GM19324 (cell line): ENCODE data around the gene NCR2.

Experiments
- ATAC-seq: cut with Tn5 transposase; IDR thresholded peaks from one replicate; pipeline ENCODE4 v1.9.1; 2021; ENCODE audit warnings: mild to moderate bottlenecking, moderate library complexity; ENCODE audit not compliant: unreplicated experiment, low FRiP score

Gene NCR2

GRCh38 chr6:41356825-41357224 lies 21.4 kb downstream of the NCR2 start:
- ATAC-seq, result no peak

DNA sequence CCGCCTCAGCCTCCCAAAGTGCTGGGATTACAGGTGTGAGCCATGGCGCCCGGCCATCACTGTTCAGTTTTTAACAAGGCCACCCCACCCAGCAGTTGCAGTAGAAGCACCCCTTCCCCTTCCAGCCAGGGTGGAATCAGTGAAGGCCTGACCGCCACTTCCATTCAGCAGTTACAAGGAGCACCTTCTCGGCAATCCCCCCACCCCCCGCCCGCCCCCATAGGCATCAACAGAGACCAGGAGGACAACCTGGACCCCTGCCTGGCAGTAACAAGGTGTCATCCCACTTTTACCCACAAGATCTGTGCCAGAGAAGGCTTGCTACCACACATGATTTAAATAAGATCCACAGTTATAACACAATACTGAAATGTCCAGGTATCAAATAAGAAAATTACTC lies 23.1 kb downstream of the NCR2 start:
- ATAC-seq, result no peak

DNA sequence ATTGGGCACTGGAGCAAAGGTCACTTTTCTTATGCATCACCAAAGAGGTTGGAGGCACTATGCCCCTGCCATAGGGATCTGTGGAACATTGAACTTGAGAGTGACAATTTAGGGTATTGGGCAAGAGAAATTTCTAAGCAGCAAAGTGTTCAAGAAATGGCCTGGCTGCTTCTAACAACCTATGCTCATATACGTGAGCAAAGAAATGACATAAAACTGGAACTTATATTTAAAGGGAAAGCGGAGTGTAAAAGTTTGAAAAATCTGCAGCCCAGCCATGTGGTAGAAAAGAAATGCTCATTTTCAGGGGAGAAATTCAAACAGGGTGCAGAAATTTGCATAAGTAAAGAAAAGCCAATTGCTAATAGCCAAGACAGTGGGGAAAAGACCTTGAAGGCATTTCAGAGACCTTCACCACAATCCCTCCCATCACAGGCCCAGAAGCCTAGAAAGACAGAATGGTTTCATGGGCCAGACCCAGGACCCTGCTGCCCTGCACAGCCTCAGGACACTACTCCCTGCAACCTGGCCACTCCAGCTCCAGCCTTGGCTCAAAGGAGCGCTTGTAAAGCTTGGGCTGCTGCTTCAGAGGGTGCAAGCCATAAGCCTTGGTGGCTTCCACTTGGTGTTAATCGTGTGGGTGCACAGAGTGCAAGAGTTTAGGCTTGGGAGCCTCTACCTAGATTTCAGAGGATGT lies 24.4 kb downstream of the NCR2 start:
- ATAC-seq, result no peak

DNA sequence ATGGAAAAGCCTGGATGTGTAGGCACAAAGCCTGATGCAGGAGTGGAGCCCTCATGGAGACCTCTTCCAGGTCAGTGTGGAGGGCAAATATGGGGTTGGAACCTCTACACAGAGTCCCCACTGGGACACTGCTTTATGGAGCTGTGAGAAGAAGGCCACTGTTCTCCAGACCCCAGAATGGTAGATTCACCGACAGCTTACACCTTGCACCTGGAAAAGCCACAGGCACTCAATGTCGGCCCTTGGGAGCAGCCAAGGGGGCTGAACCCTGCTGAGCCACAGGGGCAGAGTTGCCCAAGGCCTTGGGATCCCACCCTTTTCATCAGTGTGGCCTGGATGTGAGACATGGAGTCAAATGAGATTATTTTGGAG lies 24.9 kb downstream of the NCR2 start:
- no peak for ATAC-seq

- no peak for ATAC-seq
Measured at GRCh38 chr6:41366150-41366549, 30.7 kb downstream of the NCR2 start.

GRCh38 chr6:41367061-41367460 lies 31.7 kb downstream of the NCR2 start:
- ATAC-seq, result no peak

- no peak for ATAC-seq
Measured at GRCh38 chr6:41367700-41368099, 32.3 kb downstream of the NCR2 start.

DNA sequence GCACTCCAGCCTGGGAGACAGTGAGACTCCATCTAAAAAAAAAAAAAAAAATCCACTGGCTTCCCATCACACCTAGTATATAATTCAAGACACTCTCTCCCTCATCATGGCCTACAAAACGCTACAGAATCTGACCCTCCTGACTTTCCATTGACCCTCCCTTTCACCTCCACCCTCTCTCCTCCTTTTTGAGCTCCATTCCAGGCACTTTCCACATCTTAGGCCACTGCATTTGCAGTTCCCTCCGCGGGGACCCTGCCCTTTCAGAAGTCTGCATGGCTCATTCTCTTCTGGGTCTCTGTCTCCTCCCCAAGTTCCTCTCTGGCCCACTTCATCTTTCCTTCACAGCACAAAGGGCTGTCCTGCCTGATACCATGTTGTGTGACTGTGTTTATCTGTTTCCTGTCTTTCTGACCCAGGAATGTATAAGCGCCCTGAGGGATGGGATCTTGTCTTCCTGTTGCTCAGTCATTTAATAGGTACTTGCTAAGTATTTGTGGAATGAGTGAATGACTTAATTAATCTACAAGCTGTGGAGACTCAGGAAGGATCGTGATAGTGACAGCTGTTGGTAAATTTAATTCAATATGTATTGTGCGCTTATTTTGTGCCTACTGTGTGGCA lies 35.2 kb downstream of the NCR2 start:
- no peak for ATAC-seq

DNA sequence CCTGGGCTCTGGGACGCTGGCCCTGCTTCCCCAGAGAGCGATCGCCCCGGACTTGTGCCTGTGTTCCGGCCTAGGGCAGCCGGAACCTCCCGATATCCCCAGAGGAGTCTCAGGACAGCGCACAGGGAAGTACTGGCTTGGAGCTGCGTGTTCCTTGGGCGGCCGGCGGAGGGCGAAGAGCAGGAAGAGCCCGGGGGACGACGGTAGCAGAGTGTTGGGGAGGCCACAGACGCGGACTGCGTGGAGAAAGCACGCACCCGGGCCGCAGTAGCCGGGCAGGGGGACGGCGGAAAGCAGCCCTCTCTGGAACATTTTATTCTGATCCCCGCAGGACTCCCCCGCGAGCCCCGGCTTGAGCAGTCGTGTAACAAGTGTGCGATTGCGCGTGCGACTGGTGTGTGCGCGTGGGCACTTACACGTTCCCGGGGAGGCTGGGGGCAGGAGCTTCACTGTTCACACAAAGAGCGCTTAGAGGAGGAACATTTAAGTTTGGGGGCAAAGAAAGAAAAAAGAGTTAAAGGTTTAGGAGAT lies 36.1 kb downstream of the NCR2 start:
- no peak for ATAC-seq

- ATAC-seq, result no peak
Measured at GRCh38 chr6:41371992-41372831, 36.8 kb downstream of the NCR2 start.

- ATAC-seq, result no peak
Measured at GRCh38 chr6:41372832-41373626, 37.6 kb downstream of the NCR2 start.

GRCh38 chr6:41373627-41373918 lies 38.2 kb downstream of the NCR2 start:
- ATAC-seq, result no peak

- no peak for ATAC-seq
Measured at GRCh38 chr6:41373919-41374617, 38.7 kb downstream of the NCR2 start.

DNA sequence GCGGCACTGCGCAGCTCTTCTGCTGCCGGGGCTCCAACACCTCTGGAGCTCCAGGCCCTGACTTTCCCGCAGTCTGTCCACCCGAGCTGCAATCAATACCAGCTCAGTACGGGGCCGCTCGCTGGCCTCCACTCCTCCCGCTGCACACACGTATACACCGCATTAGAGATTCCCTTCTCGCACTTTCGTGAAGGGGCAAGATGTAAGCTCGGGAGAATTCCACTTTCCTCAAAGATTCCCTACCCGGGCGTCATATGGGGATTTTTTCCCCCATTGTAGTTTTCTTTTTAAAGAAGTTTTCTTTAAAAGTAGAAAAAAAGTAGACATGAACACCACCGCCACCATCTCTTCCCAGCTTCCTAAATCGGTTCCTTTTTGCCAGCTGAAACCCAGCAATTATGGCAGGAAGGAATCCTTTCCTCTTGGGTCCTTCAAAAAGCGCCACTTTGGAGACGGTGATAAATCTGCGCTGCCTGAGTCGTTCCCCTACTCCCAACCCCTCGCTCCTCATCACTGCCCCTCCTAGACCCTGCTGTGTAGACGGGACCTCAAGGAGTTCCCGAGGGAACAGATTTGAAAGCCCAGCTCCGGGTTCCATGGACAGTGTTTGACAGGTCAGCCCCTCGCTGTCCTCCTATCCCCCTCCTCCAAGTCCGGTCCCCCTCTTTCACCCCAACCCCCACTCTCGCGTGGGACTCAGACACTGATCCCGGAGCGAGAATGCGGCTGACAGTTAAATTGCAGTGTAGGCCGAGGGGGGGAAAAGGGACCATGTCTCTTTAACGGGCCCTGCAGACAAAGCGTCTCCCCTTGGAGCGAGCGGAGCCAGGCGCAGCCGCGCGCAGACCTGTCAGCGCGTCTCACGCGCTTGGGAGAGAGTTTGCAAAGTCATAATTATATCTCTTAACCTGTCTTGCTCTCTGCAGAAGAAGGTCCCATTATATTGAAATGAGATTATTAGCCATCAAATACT lies 39.5 kb downstream of the NCR2 start:
- ATAC-seq, result no peak

DNA sequence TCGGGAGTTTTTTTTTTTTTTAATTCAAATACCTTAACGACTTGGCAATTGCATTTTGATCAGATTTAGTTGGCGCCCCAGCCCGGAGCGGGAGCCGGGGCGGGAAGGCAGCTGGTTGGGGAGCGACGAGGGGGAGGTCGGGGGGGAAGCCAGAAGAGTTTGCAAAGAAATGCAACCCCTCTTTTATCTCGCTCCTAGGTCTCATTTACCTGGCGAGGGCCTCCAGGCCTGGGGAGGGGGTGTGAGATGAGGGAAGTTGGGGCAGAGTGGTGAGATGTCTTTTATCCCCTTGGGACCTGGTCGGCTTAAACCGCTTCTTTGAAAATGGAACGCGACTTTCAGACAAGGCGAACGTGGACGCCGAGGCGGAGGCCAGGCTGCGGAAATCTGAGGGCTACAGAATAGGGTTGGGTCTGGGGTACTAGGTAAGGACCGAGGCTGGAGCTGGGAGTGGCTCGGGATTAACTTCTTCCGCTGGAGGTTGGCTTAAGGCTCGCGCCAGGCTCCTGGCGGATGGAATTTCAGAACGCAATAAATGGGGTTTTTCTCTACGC lies 40.3 kb downstream of the NCR2 start:
- ATAC-seq, result no peak

GRCh38 chr6:41376176-41376575 lies 40.8 kb downstream of the NCR2 start:
- no peak for ATAC-seq

- ATAC-seq, result no peak
Measured at GRCh38 chr6:41377071-41377470, 41.7 kb downstream of the NCR2 start.

GRCh38 chr6:41379306-41379705 lies 43.9 kb downstream of the NCR2 start:
- ATAC-seq, result no peak

DNA sequence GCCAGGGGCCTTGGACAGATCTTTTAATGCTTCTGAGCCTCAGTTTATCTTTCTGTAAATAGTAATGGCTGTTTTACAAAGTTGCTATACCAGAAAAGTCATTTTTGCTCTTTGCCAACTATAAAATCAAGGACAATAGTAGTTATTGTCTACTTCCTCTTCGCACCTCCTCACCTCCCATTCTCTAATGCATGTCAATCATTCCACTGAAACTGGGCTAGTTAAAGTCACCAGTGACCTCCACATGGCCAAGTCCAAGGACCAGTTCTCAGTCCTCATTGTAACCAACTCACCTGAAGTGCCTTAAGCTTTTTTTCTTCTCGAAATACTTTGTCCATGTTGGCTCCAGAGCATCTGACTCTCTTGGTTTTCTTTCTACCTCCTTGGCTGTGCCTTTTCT lies 51.2 kb downstream of the NCR2 start:
- no peak for ATAC-seq
